ENCODE measurements around the gene EFNB1.

EFNB1 gene

DNA sequence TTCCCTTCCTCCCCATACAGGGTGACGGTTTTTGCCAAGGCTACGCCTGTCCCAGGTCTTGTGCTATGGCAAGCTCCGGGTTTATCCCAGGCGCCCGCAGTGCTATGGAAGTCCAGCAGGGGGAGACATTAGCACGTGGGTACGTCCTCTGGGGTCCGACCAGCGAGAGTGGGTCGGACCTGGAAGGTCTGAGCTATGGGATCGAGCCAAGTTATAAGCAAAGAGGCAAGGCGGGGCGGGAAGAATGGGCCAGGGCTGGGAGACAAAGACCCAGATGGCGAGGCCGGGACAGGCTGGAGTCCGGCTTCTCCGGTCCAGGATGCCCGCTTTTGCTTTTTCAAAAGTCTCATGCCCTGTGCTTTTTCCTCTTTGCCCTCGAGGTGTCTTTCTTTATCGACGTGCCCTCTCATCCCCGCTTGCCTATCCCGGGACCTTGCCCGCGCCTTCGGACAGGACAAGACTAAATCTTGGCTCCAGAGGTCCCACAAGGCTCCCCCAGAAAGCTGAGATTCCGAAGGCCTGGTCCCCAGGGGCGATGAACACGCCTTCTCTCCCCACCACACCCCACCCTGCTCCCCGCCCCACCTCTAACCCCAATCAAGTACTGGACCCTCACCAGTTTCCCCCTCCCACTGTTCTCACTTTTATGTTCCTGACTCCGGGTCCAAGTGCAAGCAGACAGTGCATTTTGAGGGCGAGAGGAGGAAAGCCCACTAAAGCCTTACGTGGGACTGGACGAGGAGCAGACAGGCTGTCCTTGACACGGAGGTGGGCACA is 785 bp upstream of the EFNB1 start:
- DNase-seq (ENCODE audit: low read depth in 2 of 2) = peak; percentile 65 to 66

DNA sequence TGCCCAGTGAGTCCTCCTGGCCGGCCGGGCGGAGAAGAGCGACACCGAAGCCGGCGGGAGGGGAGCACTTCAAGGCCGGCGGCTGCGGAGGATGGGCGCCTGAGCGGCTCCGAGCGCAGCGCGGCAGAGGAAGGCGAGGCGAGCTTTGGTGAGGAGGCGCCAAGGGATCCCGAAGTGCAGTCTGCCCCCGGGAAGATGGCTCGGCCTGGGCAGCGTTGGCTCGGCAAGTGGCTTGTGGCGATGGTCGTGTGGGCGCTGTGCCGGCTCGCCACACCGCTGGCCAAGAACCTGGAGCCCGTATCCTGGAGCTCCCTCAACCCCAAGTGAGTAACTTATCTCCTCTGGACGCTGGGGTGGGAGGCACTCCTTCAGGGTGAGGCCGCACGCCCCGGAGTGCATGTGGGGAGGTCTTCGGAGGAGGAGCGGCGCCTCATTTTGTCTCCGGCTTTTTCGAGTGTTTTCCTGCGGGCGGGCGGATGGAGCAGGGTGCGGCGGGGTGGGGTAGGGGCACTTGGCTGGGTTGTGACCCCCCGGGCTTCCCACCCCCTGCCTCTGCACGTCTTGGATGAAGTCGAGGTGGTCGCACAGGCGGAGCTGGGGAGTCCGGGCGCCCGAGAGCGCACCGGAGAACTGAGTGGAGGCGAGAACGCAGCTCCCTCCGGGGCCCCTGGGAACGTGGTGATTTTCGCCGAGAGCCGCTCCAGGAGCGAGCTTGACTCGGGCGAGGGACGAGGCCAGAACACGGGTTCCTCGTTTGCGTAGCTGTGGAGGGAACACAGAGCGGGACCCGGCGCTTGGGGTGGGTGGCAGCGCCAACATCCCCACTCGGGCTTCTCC is 979 bp downstream of the EFNB1 start:
- no peak for DNase-seq (ENCODE audit: low read depth in 2 of 2)

- no peak for DNase-seq (ENCODE audit: low read depth in 2 of 2)
Observed at GRCh38 chrX:68830419-68831404, 1.9 kb downstream of the EFNB1 start.

- no peak for DNase-seq (ENCODE audit: low read depth in 2 of 2)
Observed at GRCh38 chrX:68831405-68832100, 2.7 kb downstream of the EFNB1 start.

GRCh38 chrX:68832101-68832416 is 3.2 kb downstream of the EFNB1 start:
- DNase-seq (ENCODE audit: low read depth in 2 of 2) = no peak

GRCh38 chrX:68832516-68833447 is 4.0 kb downstream of the EFNB1 start:
- DNase-seq (ENCODE audit: low read depth in 2 of 2) = no peak

DNA sequence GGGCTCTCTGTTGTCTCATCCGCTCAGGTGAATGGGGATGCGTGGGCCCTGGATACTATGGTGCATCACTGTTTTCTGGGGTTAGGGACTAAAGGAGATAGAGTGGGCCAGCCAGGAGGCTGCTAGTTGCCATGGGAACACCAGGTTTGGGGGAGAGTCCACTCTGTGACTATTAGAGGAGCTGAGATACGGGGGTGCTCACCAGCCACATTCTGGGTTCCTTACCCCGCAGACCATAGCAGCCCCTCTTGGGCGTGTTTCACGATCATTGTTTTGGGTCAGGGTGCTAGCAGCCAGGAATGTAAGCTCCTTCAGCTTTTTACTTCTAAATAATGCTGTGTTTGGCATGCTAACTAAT is 4.6 kb downstream of the EFNB1 start:
- no peak for DNase-seq (ENCODE audit: low read depth in 2 of 2)

GRCh38 chrX:68833855-68834331 is 5.1 kb downstream of the EFNB1 start:
- DNase-seq (ENCODE audit: low read depth in 2 of 2) = no peak

- no peak for DNase-seq (ENCODE audit: low read depth in 2 of 2)
Observed at GRCh38 chrX:68834371-68835103, 5.7 kb downstream of the EFNB1 start.

GRCh38 chrX:68835104-68835442 is 6.3 kb downstream of the EFNB1 start:
- DNase-seq (ENCODE audit: low read depth in 2 of 2) = no peak

- no peak for DNase-seq (ENCODE audit: low read depth in 2 of 2)
Observed at GRCh38 chrX:68835468-68835867, 6.6 kb downstream of the EFNB1 start.

- no peak for DNase-seq (ENCODE audit: low read depth in 2 of 2)
Observed at GRCh38 chrX:68837119-68837518, 8.3 kb downstream of the EFNB1 start.

DNA sequence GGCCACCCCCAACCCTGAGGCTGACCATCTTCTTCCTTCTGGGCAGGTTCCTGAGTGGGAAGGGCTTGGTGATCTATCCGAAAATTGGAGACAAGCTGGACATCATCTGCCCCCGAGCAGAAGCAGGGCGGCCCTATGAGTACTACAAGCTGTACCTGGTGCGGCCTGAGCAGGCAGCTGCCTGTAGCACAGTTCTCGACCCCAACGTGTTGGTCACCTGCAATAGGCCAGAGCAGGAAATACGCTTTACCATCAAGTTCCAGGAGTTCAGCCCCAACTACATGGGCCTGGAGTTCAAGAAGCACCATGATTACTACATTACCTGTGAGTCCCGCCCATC is 9.7 kb downstream of the EFNB1 start:
- no peak for DNase-seq (ENCODE audit: low read depth in 2 of 2)

- DNase-seq (ENCODE audit: low read depth in 2 of 2) = no peak
Observed at GRCh38 chrX:68839771-68840170, 10.9 kb downstream of the EFNB1 start.

GRCh38 chrX:68840256-68840655 is 11.4 kb downstream of the EFNB1 start:
- DNase-seq (ENCODE audit: low read depth in 2 of 2) = no peak

GRCh38 chrX:68841251-68842049 is 12.6 kb downstream of the EFNB1 start:
- no peak for DNase-seq (ENCODE audit: low read depth in 2 of 2)

- DNase-seq (ENCODE audit: low read depth in 2 of 2) = no peak
Observed at GRCh38 chrX:68842351-68842750, 13.5 kb downstream of the EFNB1 start.

- no peak for DNase-seq (ENCODE audit: low read depth in 2 of 2)
Observed at GRCh38 chrX:68842781-68843581, 14.2 kb downstream of the EFNB1 start.

All from activated CD4-positive, alpha-beta T cell treated with anti-CD3 and anti-CD28 coated beads for 24 hours (primary cell).